Measurements from ENCODE around the gene CLRN2. TPM values are rescaled to one million over a fixed set of nuclear protein-coding genes. Genes with fewer than 3 reads are reported as not detected.

CLRN2 gene
- total and polyA plus RNA-seq, 9 of the 15 experiments (the other 6 are each of a cell fraction or from before 2014, with no cell fraction given): not detected

DNA sequence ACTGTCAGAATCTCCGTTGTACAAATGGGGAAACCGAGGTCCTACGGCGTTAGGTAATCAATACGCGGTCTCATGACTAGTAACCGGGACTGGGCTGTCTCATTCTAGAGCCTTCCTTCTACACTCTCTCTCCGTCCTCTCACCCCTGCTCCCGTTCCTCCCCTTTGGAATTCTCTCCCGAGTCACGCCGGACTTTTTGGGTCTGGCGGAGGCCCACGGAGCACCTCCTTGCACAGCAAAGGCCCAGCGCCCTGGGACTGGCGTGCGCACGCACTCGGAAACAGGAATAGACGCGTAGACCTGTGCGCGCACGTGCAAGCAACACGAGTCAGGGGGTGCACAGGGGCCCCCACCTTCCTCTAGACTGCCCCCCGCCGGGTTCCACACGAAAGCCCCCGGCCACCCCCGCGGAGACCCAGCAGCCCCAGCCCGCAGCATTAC is 3.4 kb upstream of the CLRN2 start (continued):
- no peak for TF ChIP-seq NR2C2 (CRISPR knock-in tag; IDR thresholded peaks at IDR 0.05)
- TF ChIP-seq NR2C2 (tag; IDR thresholded peaks at IDR 0.05): 0 out of 2 replicates have a peak, but pooled peaks have one; percentile 32
- TF ChIP-seq HSF4 (CRISPR knock-in tag; IDR thresholded peaks at IDR 0.05; ENCODE audit: borderline replicate concordance): no peak
- TF ChIP-seq, protein P1, sequence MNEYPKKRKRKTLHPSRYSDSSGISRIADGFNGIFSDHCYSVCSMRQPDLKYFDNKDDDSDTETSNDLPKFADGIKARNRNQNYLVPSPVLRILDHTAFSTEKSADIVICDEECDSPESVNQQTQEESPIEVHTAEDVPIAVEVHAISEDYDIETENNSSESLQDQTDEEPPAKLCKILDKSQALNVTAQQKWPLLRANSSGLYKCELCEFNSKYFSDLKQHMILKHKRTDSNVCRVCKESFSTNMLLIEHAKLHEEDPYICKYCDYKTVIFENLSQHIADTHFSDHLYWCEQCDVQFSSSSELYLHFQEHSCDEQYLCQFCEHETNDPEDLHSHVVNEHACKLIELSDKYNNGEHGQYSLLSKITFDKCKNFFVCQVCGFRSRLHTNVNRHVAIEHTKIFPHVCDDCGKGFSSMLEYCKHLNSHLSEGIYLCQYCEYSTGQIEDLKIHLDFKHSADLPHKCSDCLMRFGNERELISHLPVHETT (CRISPR knock-in tag; conservative IDR thresholded peaks at IDR 0.05 in 1 of 2, IDR thresholded peaks at IDR 0.05 in 1 of 2): peak in 1 of 2 experiments; percentile 53; a peak in 1 of 4 replicates
- TF ChIP-seq, protein P2, sequence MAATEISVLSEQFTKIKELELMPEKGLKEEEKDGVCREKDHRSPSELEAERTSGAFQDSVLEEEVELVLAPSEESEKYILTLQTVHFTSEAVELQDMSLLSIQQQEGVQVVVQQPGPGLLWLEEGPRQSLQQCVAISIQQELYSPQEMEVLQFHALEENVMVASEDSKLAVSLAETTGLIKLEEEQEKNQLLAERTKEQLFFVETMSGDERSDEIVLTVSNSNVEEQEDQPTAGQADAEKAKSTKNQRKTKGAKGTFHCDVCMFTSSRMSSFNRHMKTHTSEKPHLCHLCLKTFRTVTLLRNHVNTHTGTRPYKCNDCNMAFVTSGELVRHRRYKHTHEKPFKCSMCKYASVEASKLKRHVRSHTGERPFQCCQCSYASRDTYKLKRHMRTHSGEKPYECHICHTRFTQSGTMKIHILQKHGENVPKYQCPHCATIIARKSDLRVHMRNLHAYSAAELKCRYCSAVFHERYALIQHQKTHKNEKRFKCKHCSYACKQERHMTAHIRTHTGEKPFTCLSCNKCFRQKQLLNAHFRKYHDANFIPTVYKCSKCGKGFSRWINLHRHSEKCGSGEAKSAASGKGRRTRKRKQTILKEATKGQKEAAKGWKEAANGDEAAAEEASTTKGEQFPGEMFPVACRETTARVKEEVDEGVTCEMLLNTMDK (IDR thresholded peaks at IDR 0.05; ENCODE audit: borderline replicate concordance, insufficient read depth, low read depth, low read length, poor library complexity, severe bottlenecking): no peak
- TF ChIP-seq, protein P3, sequence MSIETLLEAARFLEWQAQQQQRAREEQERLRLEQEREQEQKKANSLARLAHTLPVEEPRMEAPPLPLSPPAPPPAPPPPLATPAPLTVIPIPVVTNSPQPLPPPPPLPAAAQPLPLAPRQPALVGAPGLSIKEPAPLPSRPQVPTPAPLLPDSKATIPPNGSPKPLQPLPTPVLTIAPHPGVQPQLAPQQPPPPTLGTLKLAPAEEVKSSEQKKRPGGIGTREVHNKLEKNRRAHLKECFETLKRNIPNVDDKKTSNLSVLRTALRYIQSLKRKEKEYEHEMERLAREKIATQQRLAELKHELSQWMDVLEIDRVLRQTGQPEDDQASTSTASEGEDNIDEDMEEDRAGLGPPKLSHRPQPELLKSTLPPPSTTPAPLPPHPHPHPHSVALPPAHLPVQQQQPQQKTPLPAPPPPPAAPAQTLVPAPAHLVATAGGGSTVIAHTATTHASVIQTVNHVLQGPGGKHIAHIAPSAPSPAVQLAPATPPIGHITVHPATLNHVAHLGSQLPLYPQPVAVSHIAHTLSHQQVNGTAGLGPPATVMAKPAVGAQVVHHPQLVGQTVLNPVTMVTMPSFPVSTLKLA (conservative IDR thresholded peaks at IDR 0.05): peak; percentile 71 to 82
- TF ChIP-seq, protein P4, sequence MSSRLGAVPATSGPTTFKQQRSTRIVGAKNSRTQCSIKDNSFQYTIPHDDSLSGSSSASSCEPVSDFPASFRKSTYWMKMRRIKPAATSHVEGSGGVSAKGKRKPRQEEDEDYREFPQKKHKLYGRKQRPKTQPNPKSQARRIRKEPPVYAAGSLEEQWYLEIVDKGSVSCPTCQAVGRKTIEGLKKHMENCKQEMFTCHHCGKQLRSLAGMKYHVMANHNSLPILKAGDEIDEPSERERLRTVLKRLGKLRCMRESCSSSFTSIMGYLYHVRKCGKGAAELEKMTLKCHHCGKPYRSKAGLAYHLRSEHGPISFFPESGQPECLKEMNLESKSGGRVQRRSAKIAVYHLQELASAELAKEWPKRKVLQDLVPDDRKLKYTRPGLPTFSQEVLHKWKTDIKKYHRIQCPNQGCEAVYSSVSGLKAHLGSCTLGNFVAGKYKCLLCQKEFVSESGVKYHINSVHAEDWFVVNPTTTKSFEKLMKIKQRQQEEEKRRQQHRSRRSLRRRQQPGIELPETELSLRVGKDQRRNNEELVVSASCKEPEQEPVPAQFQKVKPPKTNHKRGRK (tag; IDR thresholded peaks at IDR 0.05): no peak
- TF ChIP-seq FOXK2 (conservative IDR thresholded peaks at IDR 0.05 in 1 of 2, IDR thresholded peaks at IDR 0.05 in 1 of 2; ENCODE audit: low read depth in 2 of 2): 0 out of 4 replicates have a peak, but pooled peaks of 1 of the 2 experiments have one; percentile 13
- TF ChIP-seq TBL1XR1 (IDR thresholded peaks at IDR 0.05; ENCODE audit: low read length in 2 of 2): no peak
- TF ChIP-seq ZSCAN29 (IDR thresholded peaks at IDR 0.05): peak; percentile 78
- TF ChIP-seq HDAC1 (IDR thresholded peaks at IDR 0.05): peak in 1 of 2 experiments; percentile 51; a peak in 1 of 4 replicates
- TF ChIP-seq SMAD1 (IDR thresholded peaks at IDR 0.05; ENCODE audit: low read depth, low read length, partially characterized antibody): no peak
- TF ChIP-seq MAZ (CRISPR knock-in tag; conservative IDR thresholded peaks at IDR 0.05 in 1 of 2, IDR thresholded peaks at IDR 0.05 in 1 of 2): 0 out of 4 replicates have a peak, but pooled peaks of 1 of the 2 experiments have one; percentile 5
- TF ChIP-seq, protein P5, sequence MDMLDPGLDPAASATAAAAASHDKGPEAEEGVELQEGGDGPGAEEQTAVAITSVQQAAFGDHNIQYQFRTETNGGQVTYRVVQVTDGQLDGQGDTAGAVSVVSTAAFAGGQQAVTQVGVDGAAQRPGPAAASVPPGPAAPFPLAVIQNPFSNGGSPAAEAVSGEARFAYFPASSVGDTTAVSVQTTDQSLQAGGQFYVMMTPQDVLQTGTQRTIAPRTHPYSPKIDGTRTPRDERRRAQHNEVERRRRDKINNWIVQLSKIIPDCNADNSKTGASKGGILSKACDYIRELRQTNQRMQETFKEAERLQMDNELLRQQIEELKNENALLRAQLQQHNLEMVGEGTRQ (CRISPR knock-in tag; IDR thresholded peaks at IDR 0.05): 0 out of 2 replicates have a peak, but pooled peaks have one; percentile 20
- TF ChIP-seq, protein P6, sequence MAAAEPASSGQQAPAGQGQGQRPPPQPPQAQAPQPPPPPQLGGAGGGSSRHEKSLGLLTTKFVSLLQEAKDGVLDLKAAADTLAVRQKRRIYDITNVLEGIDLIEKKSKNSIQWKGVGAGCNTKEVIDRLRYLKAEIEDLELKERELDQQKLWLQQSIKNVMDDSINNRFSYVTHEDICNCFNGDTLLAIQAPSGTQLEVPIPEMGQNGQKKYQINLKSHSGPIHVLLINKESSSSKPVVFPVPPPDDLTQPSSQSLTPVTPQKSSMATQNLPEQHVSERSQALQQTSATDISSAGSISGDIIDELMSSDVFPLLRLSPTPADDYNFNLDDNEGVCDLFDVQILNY (CRISPR knock-in tag; IDR thresholded peaks at IDR 0.05): no peak
- TF ChIP-seq POLR2G (IDR thresholded peaks at IDR 0.05; ENCODE audit: low read depth, low read length): no peak
- no peak for TF ChIP-seq PYGO2 (tag; IDR thresholded peaks at IDR 0.05)
- no peak for TF ChIP-seq SREBF1 (IDR thresholded peaks at IDR 0.05; ENCODE audit: borderline replicate concordance, low read depth, low read length)

Measured in K562 (cell line).